HG02763 (cell line): ENCODE results near the gene TMEM167B.
A peak's percentile ranks its signal among the peaks of the same experiment; 100 is the strongest.
"Not testable (repeated sequence)": the region's sequence is repeated elsewhere in the genome, so short reads cannot be mapped to it uniquely, and the experiment has no call there.

Source experiments
- ATAC-seq: cut with Tn5 transposase; IDR thresholded peaks from one replicate; pipeline ENCODE4 v1.9.1; 2021; ENCODE audit warnings: mild to moderate bottlenecking, moderate library complexity; ENCODE audit not compliant: unreplicated experiment

TMEM167B gene

DNA sequence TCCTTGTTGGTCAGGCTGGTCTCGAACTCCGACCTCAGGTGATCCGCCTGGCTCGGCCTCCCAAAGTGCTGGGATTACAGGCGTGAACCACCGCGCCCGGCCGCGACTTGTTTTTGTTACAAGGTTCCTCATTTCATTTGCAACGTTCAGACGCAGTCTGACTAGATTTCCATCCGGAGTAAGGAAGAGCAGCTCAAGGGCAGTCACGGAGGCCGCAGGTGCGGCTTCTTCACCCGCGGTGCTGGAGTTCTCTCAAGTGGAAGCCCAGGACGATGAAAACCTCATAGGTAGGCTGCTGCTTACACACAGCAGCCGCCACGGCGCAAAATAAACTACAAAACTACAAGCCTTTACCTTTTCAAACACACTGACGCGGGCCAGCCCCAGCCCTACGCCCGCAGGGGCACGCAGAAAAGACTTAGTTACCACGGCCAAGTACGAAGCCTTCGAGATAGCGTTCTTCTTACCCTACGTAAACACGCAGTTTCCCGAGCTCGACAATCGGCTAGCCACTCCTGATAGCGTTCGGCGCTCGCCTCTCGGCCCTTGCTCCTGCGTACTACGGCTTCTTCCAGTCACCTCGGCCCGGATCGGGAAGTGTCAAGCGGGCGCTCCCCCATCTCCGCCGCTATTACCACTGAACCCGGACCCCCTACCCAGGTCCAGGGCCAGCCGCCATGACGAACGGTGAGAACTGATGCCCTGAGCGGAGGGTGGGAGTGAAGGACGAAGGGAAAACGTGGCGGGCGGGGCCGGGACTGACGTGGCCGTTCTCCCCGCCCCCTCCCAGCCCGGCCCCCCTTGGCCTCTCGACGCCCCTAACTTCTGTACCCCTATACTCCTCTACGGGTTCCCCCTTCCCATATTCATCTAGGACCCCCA is at the start of gene TMEM167B:
TSS of gene TMEM167B (plus strand) at position 569 of the 882 bp plus-strand sequence. CDS start at position 678, 109 bp downstream.
- ATAC-seq: peak; percentile 91

DNA sequence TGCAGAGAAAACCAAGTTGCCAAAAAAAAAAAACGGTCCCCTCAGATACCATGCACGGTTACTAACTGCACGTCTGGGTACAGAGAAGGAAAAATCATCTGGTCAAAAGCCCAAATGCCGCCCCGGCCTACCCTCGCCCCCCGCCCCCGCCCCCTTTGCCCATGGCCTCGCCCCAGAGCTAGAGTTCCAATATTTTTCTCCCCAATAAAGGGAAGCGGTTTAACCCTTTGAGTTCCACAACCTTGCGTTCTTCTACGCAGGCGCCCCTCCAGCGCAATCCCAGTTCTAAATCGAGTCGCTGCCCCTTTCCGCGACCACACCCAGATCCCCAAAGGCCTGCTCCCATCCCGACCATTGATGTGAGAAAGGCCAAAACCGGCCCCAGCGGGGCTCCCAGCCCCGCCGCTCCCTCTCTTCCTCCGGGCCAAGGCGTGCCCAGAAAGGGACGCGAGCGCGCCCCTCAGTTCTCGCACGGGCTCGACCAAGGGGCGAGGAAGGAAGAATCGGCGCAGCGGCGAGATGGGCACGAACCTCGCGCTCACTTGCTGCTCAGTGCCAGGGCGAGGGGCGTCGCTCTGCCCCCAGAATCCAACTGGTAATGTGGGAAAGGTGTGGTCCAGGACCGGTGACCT is 49.5 kb upstream of the TMEM167B start:
- ATAC-seq: peak; percentile 14

DNA sequence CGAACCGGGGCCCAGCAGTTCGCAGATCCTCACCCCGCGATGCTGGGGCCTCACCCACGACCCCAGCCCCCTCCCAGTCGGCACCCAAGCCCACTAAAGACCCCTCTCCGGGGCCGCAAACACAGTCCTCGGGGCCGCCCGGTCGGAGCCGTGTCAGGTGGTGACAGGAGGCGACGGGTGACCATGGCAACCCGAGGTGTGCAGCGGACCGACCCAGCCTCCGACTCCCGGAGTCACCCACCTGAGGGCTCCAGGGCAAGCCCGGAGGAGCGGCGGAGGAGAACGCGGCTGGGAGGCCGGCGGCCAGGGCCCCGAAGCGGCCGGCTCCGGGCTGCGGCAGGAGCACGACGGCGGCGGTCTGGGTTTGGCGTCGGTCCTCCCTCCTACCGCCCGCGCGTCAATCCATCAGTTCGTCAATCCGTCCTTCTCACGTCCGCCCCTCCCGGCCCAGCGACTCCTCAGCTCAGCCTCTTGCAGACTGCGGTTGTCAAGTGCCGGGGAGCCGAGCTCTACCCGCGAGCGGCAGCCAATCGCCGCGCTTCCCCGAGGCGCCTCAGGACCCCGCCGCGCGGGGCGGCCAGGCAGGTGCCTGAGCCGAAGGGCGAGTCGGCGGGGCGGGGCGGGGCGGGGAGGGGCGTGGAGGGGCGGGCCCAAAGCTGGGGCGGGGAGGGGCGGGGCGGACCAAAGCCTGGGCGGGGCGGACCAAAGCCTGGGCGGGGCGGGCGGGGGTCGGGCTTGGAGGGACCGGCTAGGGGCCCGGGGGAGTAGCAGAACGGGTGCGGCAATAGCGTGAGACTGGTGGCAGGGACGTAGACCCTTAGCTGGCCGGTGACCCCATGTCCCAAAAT is 48.7 kb upstream of the TMEM167B start, which contains the start of gene WDR47:
TSS of gene WDR47 (minus strand) at position 482 of the 848 bp plus-strand sequence. CDS start 18,590 bp downstream, outside the sequence.
- peak; percentile 94 for ATAC-seq

DNA sequence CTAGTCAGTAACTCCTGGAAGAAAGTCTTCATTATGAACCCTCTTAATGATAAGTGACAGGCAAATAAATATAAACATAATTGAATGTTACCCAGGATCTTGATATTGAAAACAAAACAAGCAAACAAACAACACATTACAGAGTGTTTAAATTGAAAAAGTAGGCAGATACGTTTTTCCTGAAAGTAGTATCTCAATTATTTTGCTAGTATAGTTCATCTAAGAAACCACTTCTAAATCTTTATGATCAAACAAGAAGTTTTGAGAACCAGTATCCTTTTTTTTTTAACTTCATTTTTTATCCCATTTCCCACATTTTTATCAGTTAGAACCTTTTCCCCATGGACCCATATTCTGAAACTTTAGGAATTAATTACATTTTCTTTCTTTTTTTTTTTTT is 45.0 kb upstream of the TMEM167B start:
- ATAC-seq: no peak

DNA sequence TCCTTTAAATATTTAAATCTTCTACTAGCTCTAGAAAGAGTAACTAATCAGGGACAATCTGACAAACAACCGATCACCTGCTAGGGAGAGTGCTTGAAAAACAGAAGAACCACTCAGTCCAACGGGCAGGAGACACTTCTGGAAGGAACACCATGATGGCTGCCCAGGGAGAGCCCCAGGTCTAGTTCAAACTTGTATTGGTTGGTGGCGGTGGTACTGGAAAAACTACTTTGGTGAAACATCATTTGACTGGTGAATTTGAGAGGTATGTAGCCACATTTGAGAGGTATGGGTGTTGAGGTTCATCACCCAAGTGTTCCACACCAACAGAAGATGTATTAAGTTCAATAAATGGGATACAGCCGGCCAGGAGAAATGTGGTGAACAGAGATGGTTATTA is 43.9 kb upstream of the TMEM167B start:
- no peak for ATAC-seq

DNA sequence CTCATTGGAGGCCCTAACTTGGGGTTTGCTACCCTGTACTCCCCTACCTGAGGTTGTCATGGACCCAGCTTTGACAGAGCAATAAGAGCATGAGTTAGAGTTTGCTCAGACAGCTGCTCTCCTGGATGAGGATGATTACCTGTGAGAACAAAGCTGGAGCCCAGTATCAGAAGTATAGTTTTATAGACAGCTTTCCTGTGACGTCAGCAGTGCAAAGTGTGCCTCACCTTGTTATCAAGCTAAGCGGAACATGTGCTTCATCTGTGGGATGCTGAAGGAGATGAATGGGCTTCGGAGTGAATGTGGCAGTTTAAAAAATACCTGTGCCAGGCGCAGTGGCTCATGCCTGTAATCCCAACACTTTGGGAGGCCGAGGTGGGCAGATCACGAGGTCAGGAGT is 43.2 kb upstream of the TMEM167B start:
- ATAC-seq: no peak

DNA sequence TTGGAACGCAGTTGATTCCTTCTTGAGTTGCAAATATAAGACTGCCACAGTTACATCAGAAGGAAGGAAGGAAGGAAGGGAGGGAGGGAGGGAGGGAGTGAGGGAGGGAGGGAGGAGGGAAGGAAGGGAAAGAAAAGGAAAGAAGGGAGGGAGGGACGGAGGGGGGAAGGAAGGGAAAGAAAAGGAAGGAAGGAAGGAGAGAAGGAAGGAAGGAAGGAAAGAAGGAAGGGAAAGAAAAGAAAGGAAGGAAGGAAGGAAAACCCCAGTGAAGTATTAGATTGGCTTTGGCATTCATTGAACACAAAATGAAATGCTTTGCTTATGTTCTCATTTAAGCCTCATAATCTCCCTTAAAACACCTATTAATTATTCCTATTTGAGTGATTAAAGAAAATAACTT is 42.2 kb upstream of the TMEM167B start:
- no peak for ATAC-seq

DNA sequence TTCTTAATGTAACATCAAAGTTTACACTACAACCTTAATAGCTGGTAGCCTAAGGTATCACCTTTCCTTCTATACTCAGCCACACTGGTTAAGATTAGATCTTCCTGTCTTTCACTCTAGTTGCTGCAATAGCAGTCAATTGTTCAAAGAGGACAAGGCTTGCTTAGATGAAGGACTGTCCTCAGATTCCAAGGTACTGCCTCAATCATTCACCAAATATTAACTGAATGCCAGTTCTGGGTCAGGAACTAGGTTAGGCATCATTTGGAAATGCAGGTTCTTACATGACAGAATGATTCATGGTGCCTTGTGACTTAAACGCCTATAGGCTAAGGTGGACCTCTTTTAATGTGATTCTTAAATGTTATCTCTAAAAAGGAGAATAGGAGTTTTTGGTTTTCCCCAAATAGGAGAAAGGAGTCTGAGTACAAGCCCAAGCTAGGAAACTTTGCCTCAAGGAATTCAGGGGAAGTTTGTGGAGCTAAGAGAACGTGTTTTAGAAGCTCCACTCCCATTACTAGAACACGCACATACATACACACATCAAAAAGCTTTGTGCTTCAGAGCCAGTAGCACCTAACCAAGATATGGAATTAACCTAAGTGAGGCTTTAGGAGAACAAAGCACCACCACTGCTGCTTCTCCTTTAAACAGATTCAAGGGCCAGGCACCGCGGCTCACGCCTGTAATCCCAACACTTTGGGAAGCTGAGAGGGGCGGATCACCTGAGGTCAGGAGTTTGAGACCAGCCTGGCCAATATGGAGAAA is 40.2 kb upstream of the TMEM167B start:
- ATAC-seq: no peak

DNA sequence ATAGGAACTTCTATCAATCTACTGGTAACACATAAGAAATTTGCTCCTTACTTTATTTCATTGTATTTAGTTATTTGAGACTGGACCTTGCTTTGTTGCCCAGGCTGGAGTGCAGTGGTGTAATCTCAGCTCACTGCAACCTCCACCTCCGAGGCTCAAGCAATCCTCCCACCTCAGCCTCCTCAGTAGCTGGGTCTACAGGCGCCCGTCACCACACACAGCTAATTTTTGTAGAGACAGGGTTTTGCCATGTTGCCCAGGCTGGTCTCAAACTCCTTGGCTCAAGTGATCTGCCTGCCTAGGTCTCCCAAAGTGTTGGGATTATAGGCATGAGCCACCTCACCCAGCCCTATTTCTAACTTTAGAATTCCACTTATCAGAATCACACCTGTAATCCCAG is 38.4 kb upstream of the TMEM167B start:
- ATAC-seq: not testable (repeated sequence)

DNA sequence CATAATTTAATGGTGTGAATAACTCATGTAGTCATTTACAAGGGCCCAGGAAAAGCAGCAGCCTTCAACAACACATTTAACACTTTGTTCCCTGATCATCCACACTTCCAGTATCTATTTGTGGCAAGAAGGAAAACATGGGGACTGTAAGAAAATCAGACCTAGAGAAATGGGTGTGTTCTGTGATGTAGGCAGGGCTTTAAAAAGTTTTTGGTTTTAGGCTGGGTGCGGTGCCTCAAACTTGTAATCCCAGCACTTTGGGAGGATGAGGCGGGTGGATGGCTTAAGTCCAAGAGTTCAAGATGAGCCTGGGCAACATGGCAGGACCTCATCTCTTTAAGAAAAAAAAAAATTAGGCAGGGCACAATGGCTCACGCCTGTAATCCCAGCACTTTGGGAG is 34.5 kb upstream of the TMEM167B start:
- ATAC-seq: no peak

DNA sequence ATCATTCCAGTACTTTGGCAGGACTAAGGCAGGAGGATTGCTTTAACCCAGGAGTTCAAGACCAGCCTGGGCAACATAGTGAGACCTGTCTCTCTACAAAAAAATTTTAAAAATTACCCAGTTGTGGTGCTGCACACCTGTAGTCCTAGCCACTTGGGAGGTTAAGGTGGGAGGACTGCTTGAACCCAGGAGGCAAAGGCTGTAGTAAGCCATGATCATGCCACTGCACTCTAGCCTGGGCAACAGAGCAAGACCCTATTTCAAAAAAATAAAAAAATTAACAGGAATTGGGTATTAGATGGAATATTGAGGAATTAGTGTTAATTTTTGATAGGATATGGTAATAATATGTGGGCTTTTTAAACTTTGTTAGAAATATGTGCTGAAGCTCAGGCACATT is 31.5 kb upstream of the TMEM167B start:
- ATAC-seq: no peak

DNA sequence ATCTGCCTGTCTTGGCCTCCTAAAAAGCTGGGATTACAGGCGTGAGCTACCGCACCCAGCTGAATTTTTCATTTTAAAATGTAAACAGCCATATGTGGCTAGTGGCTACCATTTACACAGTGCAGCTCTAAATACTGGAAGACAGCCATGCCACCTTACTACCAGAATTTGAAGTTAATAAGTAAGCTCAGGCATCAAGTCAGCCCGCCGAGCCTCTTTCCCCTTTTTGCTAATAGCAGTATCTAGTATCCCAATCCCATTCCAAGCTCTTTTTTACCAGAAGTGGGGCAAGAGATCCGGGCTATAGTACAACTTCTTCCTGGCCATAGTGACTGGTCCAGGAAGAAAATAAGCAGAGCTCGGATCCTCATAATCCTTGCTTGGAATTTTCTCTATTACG is 29.9 kb upstream of the TMEM167B start:
- no peak for ATAC-seq

DNA sequence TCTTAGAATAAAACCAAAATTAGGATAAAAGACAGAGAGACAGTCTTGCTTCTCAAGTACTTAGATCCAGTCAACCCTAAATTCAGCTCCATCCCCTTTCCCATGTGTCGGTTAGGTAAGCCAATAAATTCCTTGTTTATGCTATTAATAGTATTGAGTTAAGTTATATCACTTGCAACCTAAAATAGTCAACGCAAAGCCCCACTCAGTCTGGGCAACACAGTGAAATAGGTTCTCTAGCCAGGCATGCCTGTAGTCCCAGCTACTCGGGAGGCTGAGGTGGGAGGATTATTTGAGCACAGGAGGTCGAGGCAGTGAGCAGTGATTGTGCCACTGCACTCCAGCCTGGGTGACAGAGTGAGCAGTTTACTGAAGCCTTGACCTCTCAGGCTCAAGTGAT is 29.4 kb upstream of the TMEM167B start:
- no peak for ATAC-seq

DNA sequence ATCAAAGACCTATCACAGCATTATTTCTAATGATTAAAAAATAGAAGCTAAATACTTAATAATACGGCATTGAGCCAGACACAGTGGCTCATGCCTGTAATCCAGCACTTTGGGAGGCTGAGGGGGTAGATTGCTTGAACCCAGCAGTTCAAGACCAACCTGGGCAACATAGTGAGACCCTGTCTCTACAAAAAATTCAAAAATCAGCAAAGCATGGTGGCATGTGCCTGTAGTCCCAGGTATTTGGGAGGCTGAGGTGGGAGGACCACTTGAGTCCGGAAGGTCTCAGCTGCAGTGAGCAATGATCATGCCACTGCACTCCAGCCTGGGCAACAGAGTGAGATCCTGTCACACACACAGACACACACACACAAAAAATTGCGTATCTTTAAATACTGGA is 25.4 kb upstream of the TMEM167B start:
- ATAC-seq: no peak

DNA sequence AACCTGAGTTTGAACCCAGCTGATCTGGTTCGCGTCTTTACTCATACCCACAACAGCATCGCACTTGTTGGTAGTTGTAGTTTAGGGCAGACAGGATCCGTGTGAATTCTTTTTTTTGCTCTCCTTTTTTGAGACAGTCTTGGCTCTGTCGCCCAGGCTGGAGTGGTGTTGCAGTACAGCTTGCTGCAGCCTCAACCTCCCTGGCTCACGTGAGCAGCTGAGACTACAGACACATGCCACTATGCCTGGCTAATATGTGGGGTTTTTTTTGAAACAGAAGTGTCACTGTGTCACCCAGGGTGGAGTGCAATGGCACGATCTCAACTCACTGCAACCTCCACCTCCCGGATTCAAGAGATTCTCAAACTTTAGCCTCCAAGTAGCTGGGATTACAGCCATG is 22.7 kb upstream of the TMEM167B start:
- no peak for ATAC-seq

DNA sequence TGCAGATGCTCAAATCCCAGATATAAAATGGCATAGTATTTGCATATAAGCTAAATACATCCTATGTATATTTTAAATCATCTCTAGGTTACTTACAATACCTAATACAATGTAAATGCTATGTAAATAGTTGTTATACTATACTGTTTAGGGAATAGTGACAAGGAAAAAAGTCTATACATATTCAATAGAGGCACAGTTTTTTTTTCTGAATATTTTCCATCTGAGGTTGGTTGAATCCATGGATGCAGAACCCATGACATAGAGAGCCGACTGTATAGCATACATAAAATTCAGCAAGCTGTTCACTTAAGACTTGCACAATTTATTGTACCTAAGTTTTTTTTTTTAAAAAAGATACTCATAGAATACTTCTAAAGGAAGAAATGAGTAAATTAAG is 21.3 kb upstream of the TMEM167B start:
- ATAC-seq: no peak

DNA sequence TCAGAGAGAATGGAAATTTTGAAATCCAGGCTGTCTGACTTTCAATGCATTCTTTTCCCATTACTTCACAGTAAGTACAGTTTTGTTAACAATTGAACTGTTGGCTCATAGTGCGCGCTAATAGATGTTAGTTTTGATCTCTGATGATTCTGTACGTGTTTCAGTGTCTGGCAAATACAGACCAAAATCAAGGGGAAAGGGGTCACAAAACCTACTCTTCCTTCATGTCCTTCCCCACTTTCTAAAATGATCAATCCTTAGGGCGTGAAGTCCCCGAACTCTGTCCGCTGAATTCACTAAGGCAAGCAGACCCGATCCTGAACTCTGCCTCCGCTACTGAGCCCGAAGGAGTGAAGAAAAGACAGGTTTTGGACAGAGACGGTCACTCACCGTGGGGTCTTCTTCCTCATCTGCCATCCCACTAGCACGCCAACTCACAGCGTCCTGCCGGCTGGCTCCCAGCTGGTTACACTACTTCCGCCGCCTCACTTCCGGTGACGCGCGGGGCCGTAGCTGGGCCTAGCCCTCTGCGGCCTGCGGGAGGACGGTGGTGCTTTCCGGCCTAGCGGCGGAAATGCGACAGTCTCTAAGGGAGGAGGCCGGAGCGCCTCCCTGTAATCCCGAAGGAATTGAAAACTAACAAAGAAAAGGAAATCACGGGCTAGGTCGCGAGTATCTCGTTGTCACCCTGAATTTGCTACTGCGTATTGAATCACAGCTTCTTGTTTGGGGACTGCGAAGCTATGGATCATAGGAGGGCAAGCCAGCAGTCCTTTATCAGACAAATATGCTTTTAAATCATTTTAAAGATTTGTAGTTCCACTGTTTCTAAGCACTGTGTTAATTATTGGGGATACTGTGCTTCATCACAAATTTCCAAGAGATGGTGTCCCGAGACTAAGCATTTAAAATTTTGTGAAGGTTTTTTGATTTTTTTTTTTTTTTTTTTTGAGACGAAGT is 14.8 kb upstream of the TMEM167B start, which contains the start of gene TAF13:
TSS of gene TAF13 (minus strand) at position 473 of the 960 bp plus-strand sequence. CDS start at position 417, 56 bp downstream.
- ATAC-seq: peak; percentile 99

DNA sequence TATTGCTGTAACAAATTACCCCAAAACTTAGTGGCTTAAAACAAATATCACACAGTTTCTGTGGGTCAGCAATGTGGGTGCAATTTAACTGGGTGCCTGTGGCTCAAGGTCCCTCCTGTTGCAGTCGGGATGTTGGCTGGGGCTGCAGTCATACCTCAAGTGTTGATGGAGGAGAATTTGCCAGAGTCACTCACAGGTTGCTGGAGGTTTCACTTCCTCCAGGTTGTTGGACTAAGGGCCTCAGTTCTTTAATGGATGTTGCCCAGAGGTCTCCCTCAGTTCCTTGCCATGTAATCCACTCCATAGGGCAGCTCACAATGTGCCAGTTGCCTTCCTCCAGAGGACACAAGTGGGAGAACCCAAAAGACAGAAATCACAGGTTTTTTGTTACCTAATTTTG is 12.2 kb upstream of the TMEM167B start:
- no peak for ATAC-seq

DNA sequence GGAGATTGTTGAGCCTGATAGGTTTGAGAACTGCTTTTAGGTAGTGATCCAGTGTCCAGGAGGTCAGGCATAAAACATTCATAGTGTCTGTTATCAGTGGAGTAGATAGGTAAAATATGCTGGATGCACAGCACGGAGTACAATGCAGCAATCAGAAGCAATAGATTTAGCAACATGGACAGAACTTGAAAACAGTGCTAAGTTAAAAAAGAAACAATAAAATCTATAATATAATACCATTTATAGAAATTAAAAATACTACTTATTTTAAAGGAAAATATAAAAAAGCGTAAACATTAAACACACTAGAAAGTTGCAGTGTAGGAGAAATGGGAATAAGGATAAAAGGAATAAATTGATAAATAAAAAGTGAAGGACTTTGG is 11.3 kb upstream of the TMEM167B start:
- no peak for ATAC-seq
